A673 (cell line): Measurements from ENCODE around the gene DGKD. TPM values are rescaled to one million over a fixed set of nuclear protein-coding genes. Genes with fewer than 3 reads are reported as not detected.

Source experiments
- BruUV-seq: library from RNA; stranded (reverse); fragments of 400-500 nt; replicated peaks from 2 replicates; lab custom pipeline; 2021; lab: Mats Ljungman, UMichigan
- CTCF ChIA-PET: fragments of 300-600 bp; sonication (Branson Sonifier 250); formaldehyde crosslinking; loops from one replicate; lab custom pipeline; 2022; ENCODE audit warnings: antibody characterized with exemption; lab: Charles Lee
- POLR2A ChIA-PET: fragments of 300-600 bp; sonication (Branson Sonifier 250); formaldehyde crosslinking; loops from one replicate; lab custom pipeline; 2022; ENCODE audit warnings: antibody characterized with exemption; ENCODE audit not compliant: low non-redundant PET; lab: Charles Lee
- DNase-seq: peaks from one replicate; pipeline ENCODE4 v3.0.0-alpha.2; 2015; ENCODE audit warnings: low spot score
- H3K27ac ChIP-seq: fragments of 200-600 bp; sonication (generic); 2 replicates; pipeline ENCODE4 v1.5.1; 2016; ENCODE audit warnings: mixed run types, low read depth, mild to moderate bottlenecking, mixed read lengths, antibody characterized with exemption, low read length; ENCODE audit not compliant: poor library complexity, severe bottlenecking
- H3K27me3 ChIP-seq: fragments of 200-600 bp; sonication (generic); replicated peaks from 2 replicates; pipeline ENCODE4 v1.6.1; 2017; ENCODE audit warnings: mixed run types, low read depth, mild to moderate bottlenecking, mixed read lengths, antibody characterized with exemption, low read length; ENCODE audit not compliant: insufficient read depth, poor library complexity
- H3K36me3 ChIP-seq: fragments of 200-600 bp; sonication (generic); 2 replicates; pipeline ENCODE4 v1.6.1; 2016; ENCODE audit warnings: mixed run types, mild to moderate bottlenecking, mixed read lengths, antibody characterized with exemption, low read length; ENCODE audit not compliant: insufficient read depth, poor library complexity, severe bottlenecking
- H3K4me1 ChIP-seq: fragments of 200-600 bp; sonication (generic); 2 replicates; pipeline ENCODE4 v1.6.1; 2017; ENCODE audit warnings: mixed run types, mild to moderate bottlenecking, mixed read lengths, antibody characterized with exemption, low read length; ENCODE audit not compliant: insufficient read depth, poor library complexity, severe bottlenecking
- H3K4me3 ChIP-seq: fragments of 200-600 bp; sonication (generic); 2 replicates; pipeline ENCODE4 v1.5.1; 2016; ENCODE audit warnings: low read depth, mixed run types, mild to moderate bottlenecking, mixed read lengths, low read length; ENCODE audit not compliant: poor library complexity, severe bottlenecking
- H3K9me3 ChIP-seq: fragments of 200-600 bp; sonication (generic); 2 replicates; pipeline ENCODE4 v1.6.1; 2016; ENCODE audit warnings: mixed run types, low read depth, mild to moderate bottlenecking, mixed read lengths, antibody characterized with exemption, low read length; ENCODE audit not compliant: poor library complexity, severe bottlenecking
- CTCF ChIP-seq: fragments of 300-800, 200-600 bp; sonication (generic); conservative IDR thresholded peaks from 2 replicates; pipeline ENCODE4 v1.5.1; 2017; ENCODE audit warnings: low read depth, mild to moderate bottlenecking, antibody characterized with exemption, low read length, moderate library complexity, mixed read lengths
- EZH2 ChIP-seq: fragments of 200-600 bp; sonication (generic); IDR thresholded peaks from 2 replicates; pipeline ENCODE4 v1.6.1; 2017; ENCODE audit warnings: borderline replicate concordance, low read depth, mild to moderate bottlenecking, mixed read lengths, antibody characterized with exemption, low read length; ENCODE audit not compliant: poor library complexity, severe bottlenecking
- intact Hi-C: fragments of 100-400 bp; cut with micrococcal nuclease; formaldehyde crosslinking; loops from one replicate; pipeline ENCODE4 v1.10.0; 2022; ENCODE audit not compliant: unreplicated experiment
- total RNA-seq: library from RNA; stranded (reverse); gene quantifications from 2 replicates; pipeline ENCODE4 v1.2.3, GENCODE V29; 2021

Gene DGKD
- total RNA-seq, 1 experiment from 2014 or later, result 128 TPM

GRCh38 chr2:233428438-233428837, 74.1 kb downstream of the DGKD start:
- BruUV-seq, result no TSS peak
- Histone ChIP-seq H3K27me3 (no peaks in the 10 kb centered on the region), H3K27ac (no peak overlapping the region), H3K36me3 (peaks cover 4% of the 10 kb centered on the region), H3K4me3 (no peak overlapping the region), H3K4me1 (peaks cover 38% of the 10 kb centered on the region), H3K9me3 (no peaks in the 10 kb centered on the region)
- no peak for DNase-seq
- intact Hi-C loops, result no loop called here
- ChIA-PET POLR2A (interaction anchor here (0.6 kb wide), 1 partner anchor 12 kb away, joined by 3 read pairs; no protein-coding TSS in a partner anchor), CTCF (no interaction called here)
- TF ChIP-seq EZH2, result no peak
- no peak for TF ChIP-seq CTCF

- intact Hi-C loops, result no loop called here
- BruUV-seq, result no TSS peak
- Histone ChIP-seq H3K4me1 (peaks cover 32% of the 10 kb centered on the region), H3K27me3 (no peaks in the 10 kb centered on the region), H3K27ac (peak overlapping the region; percentile 79), H3K36me3 (peaks cover 4% of the 10 kb centered on the region), H3K9me3 (no peaks in the 10 kb centered on the region), H3K4me3 (no peak overlapping the region)
- DNase-seq, result no peak
- POLR2A ChIA-PET, result no interaction called here
- TF ChIP-seq EZH2 (no peak), CTCF (no peak)
- CTCF ChIA-PET, result no interaction called here
Measured at GRCh38 chr2:233429175-233429897, 75.0 kb downstream of the DGKD start.

- peak overlapping the region; percentile 79 for H3K27ac ChIP-seq
- H3K4me3 ChIP-seq, result no peak overlapping the region
- POLR2A ChIA-PET, result no interaction called here
- CTCF ChIA-PET, result no interaction called here
- intact Hi-C loops, result no loop called here
- no peaks in the 10 kb centered on the region for H3K27me3 ChIP-seq
- DNase-seq, result peak; percentile 83
- TSS peak; percentile 11 for BruUV-seq
- TF ChIP-seq CTCF (no peak), EZH2 (no peak)
- H3K4me1 ChIP-seq, result peaks cover 27% of the 10 kb centered on the region
- H3K36me3 ChIP-seq, result peaks cover 4% of the 10 kb centered on the region
- H3K9me3 ChIP-seq, result no peaks in the 10 kb centered on the region
Measured at GRCh38 chr2:233430081-233430480, 75.8 kb downstream of the DGKD start.
